Heart right ventricle (tissue), 16 donors: ENCODE measurements around the gene FAM110A. TPM values are rescaled to one million over a fixed set of nuclear protein-coding genes. Genes with fewer than 3 reads are reported as not detected.
"Not testable (repeated sequence)": the region's sequence is repeated elsewhere in the genome, so short reads cannot be mapped to it uniquely, and the experiment has no call there.

Experiments
- ATAC-seq, 8 donors: fragments of 200-7000 bp; cut with Tn5 transposase; one replicate each; pipeline ENCODE4 v1.9.1; 2020; ENCODE audit warnings: mild to moderate bottlenecking in 8 of 8, moderate library complexity in 8 of 8, moderate number of reproducible peaks in 1 of 8
- DNase-seq, 2 donors: peaks; one replicate each; pipeline ENCODE4 v3.0.0-alpha.2; 2020
- H3K27ac ChIP-seq, 10 donors: fragments of 200-600 bp; sonication (generic) in 2 of 10; one replicate each; pipeline versions ENCODE4 v1.5.0 to v1.8.0; 2020 to 2022; ENCODE audit warnings: mild to moderate bottlenecking in 3 of 10
- H3K27me3 ChIP-seq, 7 donors: fragments of 200-600 bp; one replicate each; pipeline ENCODE4 v1.8.0; 2021 to 2022; ENCODE audit warnings: mild to moderate bottlenecking in 2 of 7
- H3K36me3 ChIP-seq, 9 donors: fragments of 200-600 bp; sonication (generic) in 1 of 9; one replicate each; pipeline versions ENCODE4 v1.5.0 to v1.8.0; 2020 to 2022; ENCODE audit warnings: mild to moderate bottlenecking in 2 of 9
- H3K4me1 ChIP-seq, 9 donors: fragments of 200-600 bp; sonication (generic) in 1 of 9; one replicate each; pipeline versions ENCODE4 v1.5.0 to v1.8.0; 2020 to 2022; ENCODE audit warnings: mild to moderate bottlenecking in 4 of 9
- H3K4me3 ChIP-seq, 10 donors: fragments of 200-600 bp; sonication (generic) in 2 of 10; one replicate each; pipeline versions ENCODE4 v1.5.0 to v1.8.0; 2020 to 2022; ENCODE audit warnings: mild to moderate bottlenecking in 7 of 10, moderate library complexity in 2 of 10
- H3K9me3 ChIP-seq, 11 donors: fragments of 200-600 bp in 10 of 11; sonication (generic) in 2 of 11; one replicate each; pipeline versions ENCODE4 v1.5.0 to v1.8.0; 2013 to 2022; ENCODE audit warnings: mild to moderate bottlenecking in 2 of 11, control low read depth in 1 of 11, moderate library complexity in 1 of 11
- CTCF ChIP-seq, 9 donors: fragments of 200-600 bp; sonication (generic) in 2 of 9; IDR thresholded peaks; one replicate each; pipeline versions ENCODE4 v1.5.0 to v1.8.0; 2021 to 2022; ENCODE audit warnings: antibody characterized with exemption in 9 of 9, mild to moderate bottlenecking in 5 of 9, moderate library complexity in 1 of 9
- WGBS, 2 donors: extraction: QIAGEN DNeasy Blood & Tissue Kit; methylation state at CpG; one replicate each; pipeline ENCODE4 v1.1.7; 2013; ENCODE audit warnings: inconsistent platforms in 1 of 2; 5-methylcytosine and 5-hydroxymethylcytosine counted together
- intact Hi-C, 10 donors: fragments of 100-400 bp; cut with DNase I; formaldehyde crosslinking; loops; one replicate each; pipeline versions ENCODE4 v1.11.1 to v1.14.2; 2022
- polyA plus RNA-seq, 2 donors: library from polyadenylated mRNA; stranded (reverse); fragments of 200-250 nt; gene quantifications; one replicate each; pipeline ENCODE4 v1.2.3, GENCODE V29; 2013
- total RNA-seq, 10 donors: library from RNA; stranded (reverse); fragmentation: NEBNext Ultra II Directional in 3 of 10; extraction: Animal tissue kit (Norgen Biotek cat#: 25700) in 3 of 10; gene quantifications; one replicate each; pipeline versions ENCODE4 v1.2.1 to v1.2.4, GENCODE V29; 2021 to 2023
- donor health status: Arrhythmogenic right ventricular cardiomyopathy.
- donor health status: ischemic (EF 13 %, LVEDD 7.1; RV severe dilation, severe dysfunction).
- donor health status: healthy with polysubstance abuse.
- donor health status: DM: no; HTN: yes; CAD: no.
- donor health status: DM: no; HTN: no; CAD: no.
- donor health status: ischemic (EF 25% LVEDD 6.9; RV normal size, moderate dysfunction).
- donor health status: ischemic (EF 25% LVEDD 5.7; RV mildly dilated, moderate dysfunction).
- donor health status: healthy.
- donor health status: DM: yes; HTN: yes; CAD: no.
- donor health status: Ischemic cardiomyopathy.
- donor health status: ischemic (EF 35%, LVEDD 5.7; RV mildly dilated, moderate dysfunction).
- donor health status: nonischemic (EF 11% LVEDD 7.7; RV severe dilation, severe dysfunction).
- donor health status: DM: yes; HTN: yes; CAD: no.
- donor health status: PGD.
- donor health status: ischemic (EF 29% LVEDD 5.4; RV normal size, mild dysfunction).
- donor health status: nonischemic (EF 23%, LVEDD 6.1; RV moderate dilation, normal function).

Gene FAM110A
- total and polyA plus RNA-seq, 12 donors = 0.99 to 5.9 (median 2.1) TPM

- no peak for TF ChIP-seq CTCF (IDR thresholded peaks at IDR 0.05)
- ATAC-seq = no peak
- DNase-seq = no peak
These were observed 36.6 kb upstream of the FAM110A start for GRCh38 chr20:796921-797320.

GRCh38 chr20:798746-799145 lies 34.8 kb upstream of the FAM110A start:
- H3K4me3 ChIP-seq, DNase-seq, H3K36me3 ChIP-seq, H3K9me3 ChIP-seq, ATAC-seq, H3K4me1 ChIP-seq, H3K27ac ChIP-seq, intact Hi-C loops: not testable (repeated sequence)
- H3K27me3 ChIP-seq = peaks cover 0 to 17% (median 4%) of the 10 kb centered on the region in 7 donors
- WGBS, 2 donors = 78 to 80% methylated on average over 5 of the region's 5 CpGs

More at GRCh38 chr20:796921-797320, 36.6 kb upstream of the FAM110A start:
- intact Hi-C loops = no loop called here
- Histone ChIP-seq H3K9me3 (peaks cover 0 to 7% (median 3%) of the 10 kb centered on the region in 11 donors), H3K27me3 (peaks cover 0 to 11% (median 4%) of the 10 kb centered on the region in 7 donors), H3K4me1 (no peaks in the 10 kb centered on the region), H3K4me3 (no peak overlapping the region), H3K36me3 (no peaks in the 10 kb centered on the region), H3K27ac (no peak overlapping the region)
- WGBS, 2 donors = 83 to 84% methylated on average over 3 of the region's 3 CpGs

GRCh38 chr20:800026-800425 lies 33.5 kb upstream of the FAM110A start:
- H3K9me3 ChIP-seq, DNase-seq, H3K4me3 ChIP-seq, H3K27ac ChIP-seq, H3K4me1 ChIP-seq, H3K36me3 ChIP-seq, ATAC-seq: not testable (repeated sequence)
- intact Hi-C loops = loop anchor here in 1 of 10 donors (10.0 kb wide), 1 partner anchor 415 kb away; no protein-coding TSS in a partner anchor
- WGBS, 2 donors = 91 to 92% methylated on average over 7 of the region's 7 CpGs
- H3K27me3 ChIP-seq = peaks cover 0 to 17% (median 4%) of the 10 kb centered on the region in 7 donors

- ATAC-seq = no peak
- Histone ChIP-seq H3K27me3 (peaks cover 0 to 17% (median 4%) of the 10 kb centered on the region in 7 donors), H3K9me3 (peaks cover 0 to 23% (median 3%) of the 10 kb centered on the region in 11 donors), H3K4me3 (no peak overlapping the region), H3K4me1 (no peaks in the 10 kb centered on the region), H3K36me3 (no peaks in the 10 kb centered on the region), H3K27ac (no peak overlapping the region)
- intact Hi-C loops = loop anchor here in 1 of 10 donors (10.0 kb wide), 1 partner anchor 413 kb away; no protein-coding TSS in a partner anchor
- 81 to 90% methylated on average over 3 of the region's 3 CpGs for WGBS, 2 donors
- TF ChIP-seq CTCF (IDR thresholded peaks at IDR 0.05) = no peak
- no peak for DNase-seq
These were observed 31.8 kb upstream of the FAM110A start for GRCh38 chr20:801678-802077.

DNA sequence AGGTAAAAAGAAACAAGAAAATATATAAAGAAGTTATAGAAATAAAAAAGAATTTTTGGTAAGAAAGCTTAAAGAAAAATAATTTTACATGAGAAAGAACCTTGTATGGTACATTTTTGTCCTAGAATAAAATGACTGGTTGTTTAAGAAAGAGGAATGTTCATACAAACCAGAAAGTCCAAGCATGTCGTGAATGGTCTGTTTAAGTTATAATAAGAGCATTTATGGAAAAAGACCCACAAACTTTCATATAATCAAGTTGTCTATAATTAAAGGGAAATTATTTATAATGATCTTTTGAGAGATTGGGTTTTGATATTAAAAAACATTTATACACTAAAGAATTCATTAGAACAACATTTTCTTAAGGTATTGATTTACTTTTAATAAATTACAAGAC lies 27.8 kb upstream of the FAM110A start:
- H3K27me3 ChIP-seq = peaks cover 0 to 31% (median 17%) of the 10 kb centered on the region in 7 donors
- WGBS, 2 donors = 17 to 20% methylated on average over 1 of the region's 1 CpG
- H3K36me3 ChIP-seq = no peaks in the 10 kb centered on the region
- intact Hi-C loops = loop anchor here in 1 of 10 donors (10.0 kb wide), 1 partner anchor 409 kb away; no protein-coding TSS in a partner anchor
- H3K4me1 ChIP-seq = no peaks in the 10 kb centered on the region
- no peak for DNase-seq
- H3K9me3 ChIP-seq = peaks cover 0 to 31% (median 3%) of the 10 kb centered on the region in 11 donors
- no peak overlapping the region for H3K4me3 ChIP-seq
- no peak for ATAC-seq
- no peak overlapping the region for H3K27ac ChIP-seq
- no peak for TF ChIP-seq CTCF (IDR thresholded peaks at IDR 0.05)

GRCh38 chr20:811776-812434 lies 21.6 kb upstream of the FAM110A start:
- WGBS, 2 donors = 48 to 55% methylated on average over 13 of the region's 13 CpGs
- intact Hi-C loops = loop anchor here in 6 of 10 donors (10.0 kb wide), 4 partner anchors 293 to 403 kb away; partner anchors contain the start of gene TMEM74B (in 1 of the 6)

DNA sequence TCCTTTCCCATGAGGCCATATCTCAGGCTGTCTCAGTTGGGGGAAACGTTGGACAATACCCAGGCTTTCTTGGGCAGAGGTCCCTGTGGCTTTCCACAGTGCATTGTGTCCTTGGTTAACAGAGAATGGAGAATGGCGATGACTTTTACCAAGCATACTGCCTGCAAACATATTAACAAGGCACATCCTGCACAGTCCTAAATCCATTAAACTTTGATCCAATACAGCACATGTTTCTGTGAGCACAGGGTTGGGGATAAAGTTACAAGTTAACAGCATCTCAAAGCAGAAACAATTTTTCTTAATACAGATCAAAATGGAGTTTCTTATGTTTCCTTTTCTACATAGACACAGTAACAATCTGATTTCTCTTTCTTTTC lies 21.1 kb upstream of the FAM110A start:
- H3K9me3 ChIP-seq, H3K4me1 ChIP-seq, H3K36me3 ChIP-seq, H3K27ac ChIP-seq, ATAC-seq, H3K4me3 ChIP-seq, DNase-seq: not testable (repeated sequence)
- H3K27me3 ChIP-seq = peaks cover 0 to 60% (median 21%) of the 10 kb centered on the region in 7 donors
- 27 to 31% methylated on average over 2 of the region's 2 CpGs for WGBS, 2 donors
- intact Hi-C loops = loop anchor here in 6 of 10 donors (10.0 kb wide), 4 partner anchors 292 to 402 kb away; partner anchors contain the start of gene TMEM74B (in 1 of the 6)

More at GRCh38 chr20:811776-812434, 21.6 kb upstream of the FAM110A start:
- H3K27me3 ChIP-seq = peaks cover 0 to 60% (median 25%) of the 10 kb centered on the region in 7 donors
- not testable (repeated sequence) for H3K4me3 ChIP-seq, H3K27ac ChIP-seq, DNase-seq, H3K9me3 ChIP-seq, ATAC-seq, H3K36me3 ChIP-seq, H3K4me1 ChIP-seq
